Skeletal muscle tissue (tissue), 4 donors: ENCODE results near the gene ZNF331. TPM values are rescaled to one million over a fixed set of nuclear protein-coding genes. Genes with fewer than 3 reads are reported as not detected.

Source experiments
- H3K27ac ChIP-seq: one replicate; pipeline ENCODE4 v1.7.0; 2013; ENCODE audit warnings: mild to moderate bottlenecking, low read depth, low read length, inconsistent platforms
- H3K27me3 ChIP-seq, 3 donors: one replicate each; pipeline ENCODE4 v1.7.0; 2013; ENCODE audit warnings: low read length in 3 of 3; ENCODE audit not compliant: control insufficient read depth in 3 of 3, insufficient read depth in 3 of 3
- H3K36me3 ChIP-seq, 3 donors: one replicate each; pipeline ENCODE4 v1.7.0; 2013; ENCODE audit warnings: low read length in 3 of 3; ENCODE audit not compliant: control insufficient read depth in 3 of 3, insufficient read depth in 3 of 3
- H3K4me1 ChIP-seq, 3 donors: one replicate each; pipeline ENCODE4 v1.7.0; 2013; ENCODE audit warnings: low read length in 3 of 3, mild to moderate bottlenecking in 3 of 3; ENCODE audit not compliant: control insufficient read depth in 3 of 3, insufficient read depth in 3 of 3
- H3K4me3 ChIP-seq, 3 donors: one replicate each; pipeline ENCODE4 v1.7.0; 2013; ENCODE audit warnings: low read length in 3 of 3
- H3K9ac ChIP-seq, 3 donors: one replicate each; pipeline ENCODE4 v1.7.0; 2013; ENCODE audit warnings: low read length in 3 of 3, mild to moderate bottlenecking in 3 of 3, moderate library complexity in 2 of 3, low read depth in 1 of 3
- H3K9me3 ChIP-seq, 3 donors: one replicate each; pipeline ENCODE4 v1.7.0; 2013; ENCODE audit warnings: low read length in 3 of 3; ENCODE audit not compliant: control insufficient read depth in 3 of 3
- total RNA-seq: library from RNA; depleted of rRNA; stranded (reverse); fragments of >200 nt; gene quantifications from one replicate; pipeline ENCODE4 v1.2.3, GENCODE V29; 2014
- donor health status: Osteomylitis.

The ZNF331 gene
- total RNA-seq, 1 donor from 2014 or later: 6.3 TPM

GRCh38 chr19:53520163-53520546, 17.8 kb upstream of the ZNF331 start:
- Histone ChIP-seq H3K4me1 (peaks cover 8 to 17% (median 13%) of the 10 kb centered on the region in 3 donors), H3K27me3 (no peaks in the 10 kb centered on the region), H3K27ac (peak overlapping the region; percentile 90), H3K9me3 (peaks cover 2 to 12% (median 4%) of the 10 kb centered on the region in 3 donors), H3K9ac (peak overlapping the region; percentile 45 to 76 (median 68)), H3K36me3 (no peaks in the 10 kb centered on the region), H3K4me3 (peak overlapping the region; percentile 73 to 82 (median 74))

DNA sequence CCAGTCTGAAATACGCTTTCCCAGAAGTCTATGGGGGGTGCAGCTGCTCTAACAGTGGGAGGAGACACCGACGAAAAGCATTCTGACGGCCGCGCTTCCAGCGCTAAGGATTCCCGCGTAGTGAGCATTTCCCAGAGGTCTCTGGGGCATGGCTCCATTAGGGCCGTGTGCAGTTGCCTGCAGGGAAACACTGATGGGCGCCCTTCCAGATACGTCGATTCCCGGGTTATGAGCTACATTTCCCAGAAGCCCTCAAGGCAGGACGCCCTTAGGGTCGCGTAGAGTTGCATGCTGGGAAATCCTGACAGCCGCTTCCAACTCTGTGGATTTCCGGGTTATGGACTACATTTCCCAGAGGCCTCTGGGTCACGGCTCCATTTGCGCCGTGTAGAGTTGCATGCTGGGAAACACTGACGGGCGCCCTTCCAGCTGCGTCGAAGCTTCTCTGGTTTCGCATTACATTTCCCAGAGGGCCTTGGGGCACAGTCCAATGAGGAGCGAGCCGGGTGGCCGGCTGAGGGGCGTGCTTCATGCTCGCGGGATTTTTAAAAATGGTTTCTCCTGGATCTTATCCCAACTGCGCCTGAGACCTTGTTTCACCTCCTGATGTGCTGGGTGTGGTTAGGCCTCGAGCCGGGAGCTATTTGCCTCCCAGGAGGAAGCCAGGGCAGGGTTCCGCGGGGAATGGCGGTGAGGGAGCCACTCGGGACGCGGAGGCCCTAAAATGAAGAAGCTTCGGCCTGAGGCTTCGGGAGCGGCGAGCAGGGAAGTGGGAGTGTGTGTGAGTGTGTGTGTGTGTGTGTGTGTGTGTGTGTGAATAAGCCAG, 17.2 kb upstream of the ZNF331 start:
- H3K4me1 ChIP-seq: peaks cover 8 to 17% (median 13%) of the 10 kb centered on the region in 3 donors
- H3K36me3 ChIP-seq: no peaks in the 10 kb centered on the region
- H3K4me3 ChIP-seq: peak overlapping the region; percentile 81 to 82 (median 81)
- no peaks in the 10 kb centered on the region for H3K27me3 ChIP-seq
- peak overlapping the region; percentile 53 to 76 (median 68) for H3K9ac ChIP-seq
- H3K9me3 ChIP-seq: peaks cover 2 to 12% (median 6%) of the 10 kb centered on the region in 3 donors
- peak overlapping the region; percentile 90 for H3K27ac ChIP-seq

DNA sequence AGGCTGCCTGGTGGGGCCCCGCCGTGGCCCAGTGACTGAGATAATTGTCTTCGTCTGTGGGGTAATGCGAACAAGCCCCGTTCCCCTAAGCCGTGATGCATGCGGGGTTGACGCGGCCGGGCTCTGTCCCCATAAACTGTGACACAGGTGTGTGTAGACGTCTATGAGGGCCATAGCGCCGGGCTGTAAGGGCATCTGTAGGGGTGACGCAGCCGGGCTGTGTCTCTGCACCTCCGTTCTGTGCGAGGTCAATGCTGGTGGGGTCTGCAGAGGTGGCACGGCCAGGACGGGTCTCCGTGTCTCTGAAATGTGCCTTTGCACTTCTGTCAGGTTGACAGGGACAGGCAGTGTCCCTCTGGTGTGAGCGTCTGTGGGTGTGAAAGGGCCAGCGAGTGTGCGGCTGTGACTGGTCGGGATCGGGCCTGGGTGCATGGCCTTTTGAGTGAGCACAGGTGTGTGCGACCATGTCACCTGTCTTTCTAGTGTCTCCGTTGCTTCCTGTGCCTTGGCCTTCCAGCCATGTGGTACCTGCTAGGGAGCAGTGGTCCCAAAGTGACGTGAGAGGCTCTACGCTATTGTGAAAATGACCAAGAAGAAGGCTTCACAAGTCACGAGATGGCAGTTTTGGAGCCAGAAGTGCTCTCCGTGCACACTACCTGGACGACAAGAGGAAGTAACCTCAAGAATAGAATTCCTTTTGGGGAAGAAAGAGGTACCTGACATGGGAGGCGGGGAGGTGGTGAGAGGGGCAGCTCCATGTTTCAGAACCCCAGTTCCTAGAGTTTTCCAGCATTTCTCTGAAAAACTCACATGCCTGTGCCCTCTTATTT, 16.4 kb upstream of the ZNF331 start:
- no peaks in the 10 kb centered on the region for H3K27me3 ChIP-seq
- no peaks in the 10 kb centered on the region for H3K36me3 ChIP-seq
- H3K9ac ChIP-seq: peak overlapping the region; percentile 50 to 57 (median 53)
- peaks cover 4 to 12% (median 8%) of the 10 kb centered on the region in 3 donors for H3K9me3 ChIP-seq
- H3K4me3 ChIP-seq: peak overlapping the region; percentile 81 to 82 (median 81)
- peaks cover 8 to 17% (median 13%) of the 10 kb centered on the region in 3 donors for H3K4me1 ChIP-seq
- H3K27ac ChIP-seq: no peak overlapping the region

GRCh38 chr19:53525922-53526321, 12.0 kb upstream of the ZNF331 start:
- Histone ChIP-seq H3K36me3 (no peaks in the 10 kb centered on the region), H3K27ac (no peak overlapping the region), H3K9ac (no peak overlapping the region), H3K27me3 (no peaks in the 10 kb centered on the region), H3K9me3 (peaks cover 2 to 8% (median 5%) of the 10 kb centered on the region in 3 donors), H3K4me1 (peaks cover 8 to 9% (median 8%) of the 10 kb centered on the region in 3 donors), H3K4me3 (no peak overlapping the region)

DNA sequence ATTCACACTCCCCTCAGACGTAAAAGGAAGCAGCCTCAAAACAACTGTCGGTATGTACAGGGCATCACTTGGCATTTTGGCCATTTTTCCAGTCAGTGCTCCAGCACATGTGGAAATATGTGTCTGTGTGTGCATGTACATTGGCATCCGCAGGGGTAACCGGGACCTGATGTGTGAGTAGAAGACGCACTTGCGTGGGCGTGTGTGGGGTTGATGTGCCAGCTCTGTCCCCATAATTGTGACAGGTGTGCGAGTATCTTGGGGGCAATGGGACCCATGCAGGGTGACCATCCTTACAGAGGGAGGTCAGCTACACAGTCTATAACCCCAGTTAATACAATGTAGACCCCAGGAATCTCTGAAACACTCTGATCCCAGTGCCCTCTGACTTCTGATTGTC, 7.3 kb upstream of the ZNF331 start:
- H3K4me1 ChIP-seq: no peaks in the 10 kb centered on the region
- H3K9ac ChIP-seq: no peak overlapping the region
- peaks cover 0 to 3% (median 2%) of the 10 kb centered on the region in 3 donors for H3K9me3 ChIP-seq
- H3K4me3 ChIP-seq: no peak overlapping the region
- no peaks in the 10 kb centered on the region for H3K27me3 ChIP-seq
- H3K27ac ChIP-seq: no peak overlapping the region
- no peaks in the 10 kb centered on the region for H3K36me3 ChIP-seq

- Histone ChIP-seq H3K27me3 (no peaks in the 10 kb centered on the region), H3K9ac (no peak overlapping the region), H3K9me3 (no peaks in the 10 kb centered on the region), H3K36me3 (no peaks in the 10 kb centered on the region), H3K4me3 (no peak overlapping the region), H3K27ac (no peak overlapping the region), H3K4me1 (no peaks in the 10 kb centered on the region)
Measured at GRCh38 chr19:53531457-53531856, 6.5 kb upstream of the ZNF331 start.

GRCh38 chr19:53532362-53532761, 5.6 kb upstream of the ZNF331 start:
- no peaks in the 10 kb centered on the region for H3K9me3 ChIP-seq
- H3K36me3 ChIP-seq: no peaks in the 10 kb centered on the region
- no peaks in the 10 kb centered on the region for H3K27me3 ChIP-seq
- H3K4me3 ChIP-seq: no peak overlapping the region
- H3K9ac ChIP-seq: no peak overlapping the region
- no peak overlapping the region for H3K27ac ChIP-seq
- H3K4me1 ChIP-seq: peaks cover 0 to 4% (median 2%) of the 10 kb centered on the region in 3 donors

DNA sequence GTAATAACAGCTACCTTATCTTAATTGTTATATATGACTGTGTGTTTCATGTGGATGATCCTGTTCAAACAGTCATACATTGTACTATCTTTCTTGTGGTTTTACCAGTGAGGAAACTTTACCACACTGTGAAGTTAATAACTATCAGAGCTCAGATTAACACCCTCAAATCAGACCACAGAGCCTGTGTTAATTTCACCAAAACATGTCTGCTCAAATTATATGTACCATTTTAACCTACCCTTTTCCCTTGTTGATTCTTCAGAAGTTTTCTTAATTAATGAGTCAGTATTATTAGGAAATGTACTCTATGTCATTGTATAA, 1.8 kb upstream of the ZNF331 start:
- Histone ChIP-seq H3K9me3 (no peaks in the 10 kb centered on the region), H3K27me3 (no peaks in the 10 kb centered on the region), H3K4me3 (no peak overlapping the region), H3K36me3 (peaks cover 4 to 10% (median 6%) of the 10 kb centered on the region in 3 donors), H3K4me1 (peaks cover 4 to 15% (median 5%) of the 10 kb centered on the region in 3 donors), H3K27ac (no peak overlapping the region), H3K9ac (no peak overlapping the region)

- H3K27me3 ChIP-seq: no peaks in the 10 kb centered on the region
- no peak overlapping the region for H3K27ac ChIP-seq
- H3K36me3 ChIP-seq: peaks cover 4 to 10% (median 6%) of the 10 kb centered on the region in 3 donors
- H3K4me1 ChIP-seq: peaks cover 4 to 15% (median 5%) of the 10 kb centered on the region in 3 donors
- peak overlapping the region; percentile 92 to 99 (median 94) for H3K4me3 ChIP-seq
- H3K9ac ChIP-seq: peak overlapping the region; percentile 83 to 93 (median 86)
- no peaks in the 10 kb centered on the region for H3K9me3 ChIP-seq
Measured at GRCh38 chr19:53537121-53537520, 824 bp upstream of the ZNF331 start.
